ENCODE measurements around the gene SEMA3C. TPM values are rescaled to one million over a fixed set of nuclear protein-coding genes. Genes with fewer than 3 reads are reported as not detected.
A peak's percentile ranks its signal among the peaks of the same experiment; 100 is the strongest.

Gene SEMA3C
- total and polyA plus RNA-seq, 11 donors = 11.7 to 110 (median 67.6) TPM

GRCh38 chr7:80783678-80784327 lies 135.0 kb downstream of the SEMA3C start:
- peaks cover 0 to 8% (median 0%) of the 10 kb centered on the region in 9 donors for H3K36me3 ChIP-seq
- H3K9me3 ChIP-seq = no peaks in the 10 kb centered on the region
- H3K27me3 ChIP-seq = no peaks in the 10 kb centered on the region
- DNase-seq (no peak), ATAC-seq (peak in 1 of 4 donors; percentile 4)
- H3K27ac ChIP-seq = peak overlapping the region in 9 of 12 donors; percentile 23 to 72 (median 53)
- peaks cover 0 to 42% (median 11%) of the 10 kb centered on the region in 12 donors for H3K4me1 ChIP-seq
- H3K4me3 ChIP-seq = peak overlapping the region in 1 of 12 donors; percentile 7
- TF ChIP-seq, protein P1, sequence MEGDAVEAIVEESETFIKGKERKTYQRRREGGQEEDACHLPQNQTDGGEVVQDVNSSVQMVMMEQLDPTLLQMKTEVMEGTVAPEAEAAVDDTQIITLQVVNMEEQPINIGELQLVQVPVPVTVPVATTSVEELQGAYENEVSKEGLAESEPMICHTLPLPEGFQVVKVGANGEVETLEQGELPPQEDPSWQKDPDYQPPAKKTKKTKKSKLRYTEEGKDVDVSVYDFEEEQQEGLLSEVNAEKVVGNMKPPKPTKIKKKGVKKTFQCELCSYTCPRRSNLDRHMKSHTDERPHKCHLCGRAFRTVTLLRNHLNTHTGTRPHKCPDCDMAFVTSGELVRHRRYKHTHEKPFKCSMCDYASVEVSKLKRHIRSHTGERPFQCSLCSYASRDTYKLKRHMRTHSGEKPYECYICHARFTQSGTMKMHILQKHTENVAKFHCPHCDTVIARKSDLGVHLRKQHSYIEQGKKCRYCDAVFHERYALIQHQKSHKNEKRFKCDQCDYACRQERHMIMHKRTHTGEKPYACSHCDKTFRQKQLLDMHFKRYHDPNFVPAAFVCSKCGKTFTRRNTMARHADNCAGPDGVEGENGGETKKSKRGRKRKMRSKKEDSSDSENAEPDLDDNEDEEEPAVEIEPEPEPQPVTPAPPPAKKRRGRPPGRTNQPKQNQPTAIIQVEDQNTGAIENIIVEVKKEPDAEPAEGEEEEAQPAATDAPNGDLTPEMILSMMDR (IDR thresholded peaks at IDR 0.05) = no peak
- no peak for TF ChIP-seq POLR2A (IDR thresholded peaks at IDR 0.05)
- 31 to 47% (median 39%) methylated on average over 2 of the region's 2 CpGs for WGBS, 4 donors
- intact Hi-C loops (cut with DNase I) = loop anchor here in 2 of 10 donors (10.0 kb wide), 1 partner anchor 131 kb away; the partner anchor contains the start of gene SEMA3C (in 2 of the 2)

DNA sequence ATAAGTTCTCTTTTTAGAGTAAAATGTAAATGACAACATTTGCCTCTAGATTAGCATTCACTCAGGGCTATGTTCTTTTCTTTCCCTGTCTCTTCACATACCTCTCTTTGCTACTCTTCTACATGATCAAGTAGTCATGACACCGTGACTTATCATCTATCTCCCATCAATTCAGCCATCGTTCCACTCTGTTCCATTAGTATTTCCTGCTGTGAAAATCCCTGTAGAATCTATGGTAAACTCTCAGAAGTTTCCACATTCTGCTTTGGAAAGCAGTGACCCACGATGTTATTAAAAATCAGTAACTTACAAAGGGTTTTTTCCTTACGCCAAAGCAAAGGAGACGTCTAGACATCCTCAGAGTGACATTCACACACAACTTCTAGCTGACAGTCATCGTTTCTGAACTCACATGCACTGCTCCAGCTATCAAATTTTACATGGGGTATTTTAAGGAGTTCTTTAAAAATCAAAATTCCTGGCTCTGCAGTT lies 135.6 kb downstream of the SEMA3C start:
- no peak for DNase-seq
- intact Hi-C loops (cut with DNase I) = loop anchor here in 2 of 10 donors (10.0 kb wide), 1 partner anchor 132 kb away; the partner anchor contains the start of gene SEMA3C (in 2 of the 2)
- Histone ChIP-seq H3K27ac (peak overlapping the region in 9 of 12 donors; percentile 9 to 72 (median 53)), H3K4me1 (peaks cover 0 to 42% (median 11%) of the 10 kb centered on the region in 12 donors), H3K4me3 (peak overlapping the region in 3 of 12 donors; percentile 7 to 14 (median 10)), H3K9me3 (no peaks in the 10 kb centered on the region), H3K27me3 (no peaks in the 10 kb centered on the region), H3K36me3 (peaks cover 0 to 3% (median 0%) of the 10 kb centered on the region in 9 donors)
- TF ChIP-seq, protein P1 (IDR thresholded peaks at IDR 0.05) = no peak
- no peak for TF ChIP-seq POLR2A (IDR thresholded peaks at IDR 0.05)
- peak in 1 of 4 donors; percentile 11 for ATAC-seq
- WGBS, 4 donors = 35 to 44% (median 41%) methylated on average over 6 of the region's 6 CpGs

- Histone ChIP-seq H3K27me3 (no peaks in the 10 kb centered on the region), H3K4me3 (no peak overlapping the region), H3K9me3 (no peaks in the 10 kb centered on the region), H3K27ac (peak overlapping the region; percentile 7 to 86 (median 59)), H3K36me3 (no peaks in the 10 kb centered on the region), H3K4me1 (peaks cover 0 to 42% (median 11%) of the 10 kb centered on the region in 12 donors)
- ATAC-seq (peak; percentile 84 to 90 (median 86)), DNase-seq (peak in 4 of 5 donors; percentile 44 to 69 (median 52))
- intact Hi-C loops (cut with DNase I) = loop anchor here in 2 of 10 donors (10.0 kb wide), 1 partner anchor 133 kb away; the partner anchor contains the start of gene SEMA3C (in 2 of the 2)
- no peak for TF ChIP-seq POLR2A (IDR thresholded peaks at IDR 0.05)
- TF ChIP-seq, protein P1 (IDR thresholded peaks at IDR 0.05) = no peak
Measured at GRCh38 chr7:80781561-80781979, 137.3 kb downstream of the SEMA3C start.

- no peaks in the 10 kb centered on the region for H3K36me3 ChIP-seq
- no peaks in the 10 kb centered on the region for H3K27me3 ChIP-seq
- TF ChIP-seq, protein P1 (IDR thresholded peaks at IDR 0.05) = no peak
- no peak for TF ChIP-seq POLR2A (IDR thresholded peaks at IDR 0.05)
- DNase-seq (no peak), ATAC-seq (peak in 2 of 4 donors; percentile 9 to 50)
- peak overlapping the region; percentile 6 to 86 (median 59) for H3K27ac ChIP-seq
- intact Hi-C loops (cut with DNase I) = loop anchor here in 2 of 10 donors (10.0 kb wide), 1 partner anchor 134 kb away; the partner anchor contains the start of gene SEMA3C (in 2 of the 2)
- WGBS, 4 donors = 46 to 56% (median 51%) methylated on average over 2 of the region's 2 CpGs
- no peaks in the 10 kb centered on the region for H3K9me3 ChIP-seq
- peaks cover 0 to 46% (median 11%) of the 10 kb centered on the region in 12 donors for H3K4me1 ChIP-seq
- no peak overlapping the region for H3K4me3 ChIP-seq
Measured at GRCh38 chr7:80781146-80781545, 137.7 kb downstream of the SEMA3C start.
